HG02642 (cell line): Measurements from ENCODE around the gene BID.
"Not testable (repeated sequence)": the region's sequence is repeated elsewhere in the genome, so short reads cannot be mapped to it uniquely, and the experiment has no call there.

Experiments
- ATAC-seq: cut with Tn5 transposase; IDR thresholded peaks from one replicate; pipeline ENCODE4 v1.9.1; 2021; ENCODE audit warnings: mild to moderate bottlenecking; ENCODE audit not compliant: unreplicated experiment, poor library complexity

Gene BID

GRCh38 chr22:17712441-17712840, 61.8 kb downstream of the BID start:
- no peak for ATAC-seq

DNA sequence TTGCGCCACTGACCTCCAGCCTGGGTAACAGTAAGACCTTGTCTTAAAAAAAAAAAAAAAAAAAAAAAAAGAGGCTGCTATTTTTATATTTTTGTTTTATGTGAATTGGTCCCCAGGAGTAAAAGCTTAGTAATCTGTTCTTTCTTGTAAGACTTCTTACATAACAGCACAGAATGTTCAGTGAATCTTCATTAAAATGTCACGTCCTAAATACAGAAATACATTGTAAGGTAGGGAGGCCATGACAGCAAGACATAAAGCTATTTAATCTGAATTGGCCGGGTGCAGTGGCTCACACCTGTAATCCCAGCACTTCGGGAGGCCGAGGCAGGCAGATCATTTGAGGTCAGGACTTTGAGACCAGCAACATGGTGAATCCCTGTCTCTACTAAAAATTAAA, 64.2 kb downstream of the BID start:
- ATAC-seq, result no peak

DNA sequence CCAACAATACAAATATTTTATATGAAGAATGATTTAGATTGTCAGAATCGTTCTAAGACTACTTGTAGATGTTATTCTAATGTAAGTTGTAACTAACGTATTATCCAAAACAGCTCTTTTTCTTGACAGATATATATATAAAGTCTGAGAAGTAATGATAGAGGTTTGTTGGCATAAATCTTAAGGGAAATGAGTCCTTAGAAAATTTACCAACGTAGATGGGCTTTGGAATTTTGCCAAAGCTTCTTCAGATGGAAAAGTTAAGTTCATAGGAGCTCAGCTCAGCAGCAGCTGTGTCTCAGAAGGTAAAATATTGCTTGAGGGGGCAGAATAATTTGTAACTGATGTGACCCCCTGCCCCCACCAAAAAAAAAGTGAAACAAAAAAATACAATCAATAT, 66.7 kb downstream of the BID start:
- no peak for ATAC-seq

- no peak for ATAC-seq
Measured at GRCh38 chr22:17706947-17707346, 67.3 kb downstream of the BID start.

- peak; percentile 83 for ATAC-seq
Measured at GRCh38 chr22:17705951-17706900, 68.0 kb downstream of the BID start.

DNA sequence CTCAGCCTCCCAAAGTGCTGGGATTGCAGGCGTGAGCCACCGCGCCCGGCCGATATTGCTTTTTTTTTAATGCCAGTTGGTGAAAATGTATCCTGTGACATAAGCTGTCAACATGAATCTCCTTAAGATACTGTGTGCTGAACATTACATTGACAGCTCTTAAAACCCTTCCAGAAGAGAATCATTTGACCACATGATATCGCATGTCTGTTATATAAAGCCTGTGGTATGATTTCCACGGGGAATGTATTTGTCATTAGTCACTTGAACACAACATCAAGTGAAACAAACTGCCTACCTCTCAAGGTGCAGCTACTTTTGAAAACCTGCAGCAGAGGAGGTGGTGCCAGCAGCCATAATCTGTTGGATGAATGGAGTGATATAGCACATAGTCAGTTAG, 68.7 kb downstream of the BID start:
- no peak for ATAC-seq

GRCh38 chr22:17703811-17704210, 70.5 kb downstream of the BID start:
- no peak for ATAC-seq

DNA sequence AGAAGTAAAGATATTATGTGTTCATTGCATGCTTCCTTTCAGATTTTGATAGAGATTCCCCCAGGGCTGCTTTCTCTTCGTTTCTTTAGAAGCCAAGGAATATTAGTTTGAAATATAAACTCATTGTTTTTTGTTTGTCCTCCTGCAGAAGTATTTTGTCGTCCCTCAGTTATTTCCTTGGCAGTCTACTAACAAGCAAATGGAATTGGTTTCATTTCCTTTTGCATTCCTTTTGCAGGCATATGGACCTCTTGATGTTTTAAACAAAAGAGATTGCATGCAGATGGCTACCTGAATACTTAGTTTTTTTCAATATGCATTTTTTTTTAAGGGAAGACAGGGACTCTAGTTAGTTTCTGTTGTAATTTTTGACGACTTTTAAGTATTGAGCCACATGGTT, 73.5 kb downstream of the BID start:
- no peak for ATAC-seq

- ATAC-seq, result no peak
Measured at GRCh38 chr22:17699696-17700340, 74.5 kb downstream of the BID start.

DNA sequence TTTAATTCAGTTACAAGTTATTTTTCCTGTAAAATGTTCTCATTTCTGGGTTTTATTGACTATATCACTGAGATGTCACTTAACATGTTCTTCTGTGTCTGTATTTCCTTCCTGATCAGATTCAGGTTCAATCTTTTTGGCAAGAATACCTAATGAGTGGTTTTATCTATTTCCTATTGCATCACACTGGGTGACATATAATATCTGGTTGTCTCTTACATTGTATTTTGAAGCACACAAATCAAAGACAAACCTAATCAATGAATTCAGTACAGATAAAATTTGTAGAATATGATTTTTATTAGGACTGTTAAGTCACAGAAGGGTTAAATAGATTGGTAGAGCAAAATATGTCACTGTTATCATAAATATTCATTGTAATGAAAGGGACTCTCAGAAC, 75.3 kb downstream of the BID start:
- ATAC-seq, result no peak

DNA sequence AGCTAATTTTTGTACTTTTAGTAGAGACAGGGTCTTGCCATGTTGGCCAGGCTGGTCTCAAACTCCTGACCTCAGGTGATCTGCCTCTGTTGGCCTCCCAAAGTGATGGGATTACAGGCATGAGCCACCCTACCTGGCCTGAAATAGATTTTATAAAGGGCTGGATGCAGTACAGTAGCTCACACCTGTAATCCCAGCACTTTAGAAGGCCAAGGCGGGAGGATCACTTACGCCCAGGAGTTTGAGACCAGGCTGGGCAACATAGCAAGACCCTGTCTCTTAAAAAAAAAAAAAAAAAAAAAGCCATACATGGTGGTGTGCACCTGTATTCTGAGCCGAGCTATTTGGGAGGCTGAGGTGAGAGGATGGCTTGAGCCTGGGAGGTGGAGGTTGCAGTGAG, 76.0 kb downstream of the BID start:
- ATAC-seq, result not testable (repeated sequence)

GRCh38 chr22:17697196-17697595, 77.1 kb downstream of the BID start:
- ATAC-seq, result not testable (repeated sequence)

- no peak for ATAC-seq
Measured at GRCh38 chr22:17695986-17696385, 78.3 kb downstream of the BID start.

GRCh38 chr22:17694752-17695151, 79.5 kb downstream of the BID start:
- no peak for ATAC-seq

DNA sequence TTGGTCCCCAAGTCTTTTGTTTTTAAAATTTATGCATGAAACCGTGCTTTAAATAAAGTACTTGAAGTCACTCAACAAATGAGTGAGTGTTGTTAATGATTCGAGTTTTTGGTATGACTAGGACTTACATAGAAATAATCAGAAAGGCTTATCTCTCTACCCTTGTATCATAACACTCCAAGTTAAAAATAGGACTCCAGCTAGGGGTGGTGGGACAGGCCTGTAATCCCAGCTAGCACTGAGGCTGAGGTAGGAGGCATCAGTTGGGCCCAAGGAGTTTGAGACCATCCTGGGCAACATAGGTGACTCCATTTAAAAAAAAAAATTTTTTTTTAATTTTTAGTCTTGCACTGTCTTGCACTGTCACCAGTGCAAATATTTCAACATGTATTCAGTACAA, 80.1 kb downstream of the BID start:
- ATAC-seq, result no peak

GRCh38 chr22:17692841-17693240, 81.4 kb downstream of the BID start:
- ATAC-seq, result no peak

- ATAC-seq, result no peak
Measured at GRCh38 chr22:17684245-17684644, 90.0 kb downstream of the BID start.
